GM19193 (cell line): ENCODE data around the gene TPM4.
A peak's percentile ranks its signal among the peaks of the same experiment; 100 is the strongest.

ENCODE experiments used
- POLR2A ChIP-seq: IDR thresholded peaks from 4 replicates; pipeline ENCODE4 v1.6.1; 2011; ENCODE audit not compliant: insufficient read depth, insufficient read length; ENCODE audit errors: extremely low read depth

The TPM4 gene

GRCh38 chr19:16125737-16126495 is 49.6 kb downstream of the TPM4 start:
- TF ChIP-seq POLR2A = no peak

DNA sequence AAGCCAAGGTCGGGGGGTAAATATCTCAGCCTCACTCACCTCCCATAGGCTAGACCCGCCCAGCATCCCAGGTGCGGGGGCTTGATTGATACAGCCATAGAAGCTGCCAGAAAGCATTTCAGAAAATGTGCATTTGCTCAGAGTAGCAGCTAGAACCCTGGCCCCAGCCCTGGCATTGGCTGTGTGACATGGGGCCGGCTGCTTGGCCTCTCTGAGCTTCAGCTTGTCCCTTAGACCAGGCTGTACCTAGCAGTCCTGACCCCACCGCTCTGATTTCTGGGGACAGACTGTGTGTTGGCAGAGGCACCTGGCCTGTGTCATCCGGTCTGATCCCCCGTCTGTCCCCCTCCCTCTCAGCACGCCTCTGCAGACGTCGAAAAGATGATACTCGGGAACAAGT is 50.8 kb downstream of the TPM4 start:
- no peak for TF ChIP-seq POLR2A

DNA sequence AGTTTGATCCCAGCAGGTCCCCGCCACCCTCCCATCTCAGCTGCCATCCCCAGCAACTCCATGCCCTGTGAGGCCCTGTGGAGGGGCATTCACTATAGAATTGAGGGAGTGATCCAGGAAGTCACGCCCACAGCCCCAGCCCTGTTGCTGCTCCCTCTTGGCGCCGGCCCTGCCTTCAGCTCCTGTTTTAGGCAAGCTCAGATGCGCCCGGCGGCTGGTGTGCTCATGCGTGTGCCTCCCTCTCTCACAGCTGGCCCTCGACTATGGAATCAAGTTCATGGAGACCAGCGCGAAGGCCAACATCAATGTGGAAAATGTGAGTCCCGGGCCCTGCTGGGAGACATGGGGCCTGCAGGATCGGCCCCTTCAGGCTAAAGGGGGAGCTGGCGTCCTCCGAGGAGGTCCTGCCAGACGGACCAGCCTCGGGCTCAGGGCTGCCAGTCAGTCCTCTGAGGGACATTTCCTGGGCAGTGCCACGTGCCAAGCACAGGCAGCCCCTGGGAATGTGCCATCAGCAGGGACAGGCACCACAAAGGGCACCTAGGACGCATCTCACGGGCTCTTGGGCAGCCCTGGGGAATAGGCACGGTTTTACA is 51.6 kb downstream of the TPM4 start:
- TF ChIP-seq POLR2A = no peak

DNA sequence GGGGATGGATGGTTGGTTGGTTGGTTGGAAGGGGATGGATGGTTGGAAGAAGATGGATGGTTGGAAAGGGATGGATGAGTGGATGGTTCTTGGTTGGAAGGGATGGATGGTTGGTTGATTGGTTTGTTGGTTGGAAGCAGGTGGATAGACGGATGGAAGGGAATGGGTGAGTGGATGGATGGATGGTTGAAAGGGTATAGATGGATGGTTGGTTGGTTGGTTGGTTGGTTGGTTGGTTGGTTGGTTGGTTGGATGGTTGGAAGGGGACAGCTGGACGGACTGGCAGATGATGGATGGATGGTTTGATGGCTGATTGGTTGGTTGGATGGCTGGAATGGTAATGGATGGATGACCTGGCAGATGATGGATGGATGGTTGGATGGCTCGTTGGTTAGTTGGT is 55.4 kb downstream of the TPM4 start:
- TF ChIP-seq POLR2A = no peak

DNA sequence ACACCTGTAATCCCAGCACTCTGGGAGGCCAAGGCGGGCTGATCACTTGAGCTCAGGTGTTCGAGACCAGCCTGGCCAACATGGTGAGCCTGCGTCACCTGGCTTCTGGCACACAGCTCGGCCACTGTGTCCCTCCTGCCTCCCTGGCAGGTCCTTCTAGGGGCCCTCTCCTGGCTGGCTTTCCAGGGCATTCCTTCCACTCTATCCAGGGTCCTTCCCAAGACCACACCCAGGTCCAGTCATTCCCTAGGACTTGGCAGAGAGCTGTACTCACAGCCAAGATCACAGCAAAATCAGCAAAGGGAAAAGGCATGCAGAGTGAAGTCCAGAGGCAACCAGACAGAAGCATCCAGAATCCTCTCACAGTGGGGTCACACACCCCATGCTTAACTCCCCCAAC is 57.5 kb downstream of the TPM4 start:
- peak; percentile 18 for TF ChIP-seq POLR2A

DNA sequence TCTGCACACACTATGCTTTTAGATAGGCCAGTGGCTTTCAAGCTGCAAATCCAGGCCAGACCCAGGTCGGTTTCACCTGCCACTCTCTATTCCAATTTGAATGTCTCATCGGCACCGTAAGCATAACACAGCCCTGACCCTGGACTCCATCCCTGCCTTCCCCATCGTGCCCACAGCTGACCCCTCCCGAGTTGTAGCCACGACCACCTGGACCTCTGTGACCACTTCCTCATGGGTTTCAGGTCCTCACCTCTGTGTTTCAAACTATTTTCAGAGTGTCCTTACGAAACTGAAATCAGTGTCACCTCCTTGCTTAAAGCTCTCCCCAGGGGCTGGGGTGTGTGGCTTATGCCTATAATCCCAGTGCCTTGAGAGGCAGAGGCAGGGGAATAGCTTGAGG is 58.2 kb downstream of the TPM4 start:
- no peak for TF ChIP-seq POLR2A

DNA sequence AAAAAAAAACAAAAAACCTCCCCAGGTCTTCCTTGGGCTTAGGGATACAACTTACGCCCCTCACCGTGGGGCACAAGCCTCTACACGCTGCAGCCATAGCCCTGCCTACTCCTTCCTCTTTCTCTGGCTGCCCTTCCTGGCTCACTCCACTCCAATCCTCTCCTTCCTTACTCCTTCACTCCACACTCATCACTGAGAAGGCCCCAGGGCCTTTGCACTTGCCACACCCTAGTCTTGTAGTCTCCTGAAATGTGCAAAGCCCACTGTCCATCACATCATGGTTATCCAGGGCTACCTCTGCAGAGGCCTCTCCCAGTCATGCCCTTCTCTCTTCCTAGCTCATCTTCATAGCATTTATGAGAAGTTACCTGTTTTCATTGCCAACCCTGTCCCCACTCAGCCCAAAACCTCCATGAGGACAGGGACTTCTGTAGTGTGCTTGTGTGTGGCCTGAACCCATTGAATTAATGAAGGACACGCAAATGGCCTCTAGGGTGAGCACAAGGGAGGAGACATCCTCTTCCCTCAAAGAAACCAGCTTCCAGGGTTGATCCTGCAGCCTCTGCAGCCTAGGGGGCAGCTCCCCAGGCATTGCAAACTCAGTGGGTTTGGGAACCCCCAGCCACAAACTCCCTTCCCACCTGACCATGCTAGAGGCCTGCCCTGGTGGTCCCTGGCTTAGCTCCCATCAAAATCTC is 59.3 kb downstream of the TPM4 start:
- no peak for TF ChIP-seq POLR2A

- TF ChIP-seq POLR2A = no peak
These were observed 60.1 kb downstream of the TPM4 start for GRCh38 chr19:16136185-16136999.

DNA sequence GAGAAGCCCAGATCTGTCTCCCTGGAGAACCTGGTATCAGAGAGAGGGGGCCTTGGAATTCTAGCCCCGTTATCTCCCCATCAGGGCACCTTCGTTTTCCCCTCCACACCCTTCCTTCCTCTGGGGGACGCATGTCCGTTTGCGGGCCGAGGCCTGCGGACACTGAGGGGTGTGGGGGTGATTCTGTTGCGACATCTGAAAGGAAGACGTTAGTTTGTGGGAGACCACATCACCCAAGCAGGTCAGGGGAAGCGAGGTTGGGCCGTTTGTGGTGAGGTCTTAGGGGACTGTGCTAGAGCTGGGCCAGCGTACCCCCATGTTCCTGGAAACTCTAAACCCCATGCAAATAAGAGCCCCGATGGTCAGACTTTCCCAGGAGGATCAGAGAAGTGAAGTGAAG is 63.5 kb downstream of the TPM4 start:
- TF ChIP-seq POLR2A = no peak

- no peak for TF ChIP-seq POLR2A
These were observed 64.7 kb downstream of the TPM4 start for GRCh38 chr19:16141043-16141442.

GRCh38 chr19:16142032-16142580 is 65.8 kb downstream of the TPM4 start:
- TF ChIP-seq POLR2A = no peak

- peak; percentile 95 for TF ChIP-seq POLR2A
These were observed 67.3 kb downstream of the TPM4 start, which contains the start of gene HSH2D for GRCh38 chr19:16143399-16144215. Gene HSH2D, plus strand, starts transcription at chr19:16143685. Its CDS starts 5,066 bp downstream, at chr19:16148751.

- no peak for TF ChIP-seq POLR2A
These were observed 67.9 kb downstream of the TPM4 start for GRCh38 chr19:16144216-16144581.

GRCh38 chr19:16146112-16146511 is 69.8 kb downstream of the TPM4 start:
- no peak for TF ChIP-seq POLR2A
